ENCODE data around the gene CCL18.
"Not testable (repeated sequence)": the region's sequence is repeated elsewhere in the genome, so short reads cannot be mapped to it uniquely, and the experiment has no call there.

The CCL18 gene

DNA sequence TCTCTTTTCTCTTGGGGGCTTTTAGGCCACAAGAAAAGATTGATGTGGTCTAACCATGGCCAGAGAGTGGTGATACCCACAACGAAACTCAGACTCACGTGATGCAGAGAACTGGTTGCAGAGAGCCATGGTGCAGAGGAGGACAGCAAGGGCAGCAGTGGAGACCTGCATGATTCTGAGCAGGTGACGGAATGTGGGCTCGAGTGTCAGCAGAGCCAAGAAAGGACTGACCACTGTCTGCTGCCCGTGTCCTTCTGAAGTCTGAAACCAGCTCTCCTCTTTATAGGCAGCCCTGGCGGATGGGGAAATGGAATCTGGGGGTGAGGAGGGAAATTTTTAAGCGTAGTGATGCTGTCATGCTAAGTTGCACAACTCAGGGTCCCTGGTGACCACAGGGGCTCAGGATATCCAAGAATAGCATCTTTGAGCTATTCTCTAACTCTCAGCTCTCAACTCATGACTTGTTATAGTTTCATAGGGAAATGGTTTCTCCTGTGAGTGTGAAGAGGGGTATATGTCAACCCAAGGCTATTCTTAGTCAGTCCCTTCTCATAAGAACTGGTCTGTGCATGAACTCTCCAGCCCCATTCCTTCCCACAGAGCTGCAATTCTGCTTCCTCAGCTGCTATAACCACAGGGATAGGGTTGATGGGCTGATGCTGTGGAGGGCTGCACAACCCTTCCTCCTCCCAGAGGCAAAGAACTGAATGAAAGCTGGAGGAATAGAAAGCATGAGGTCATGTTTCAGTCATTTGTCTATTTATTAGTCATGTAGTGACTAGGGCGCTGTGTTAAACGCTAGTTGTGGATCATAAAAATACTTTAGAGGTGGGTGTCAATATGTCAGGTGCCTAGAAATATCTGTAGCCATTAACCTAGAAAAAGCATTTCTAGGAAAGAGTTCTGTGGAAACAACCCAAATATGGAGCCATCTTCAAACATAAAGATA is 26.1 kb downstream of the CCL18 start, which contains the start of gene CCL3:
CCL3 (minus strand) TSS at position 256 of the 949 bp plus-strand sequence; CDS start at position 171, 85 bp downstream.
- DNase-seq, result peak in 2 of 3 donors; percentile 69 to 72
- Histone ChIP-seq H3K4me3 (ENCODE audit: control insufficient read depth in 1 of 7, extremely low read depth in 1 of 7, insufficient read depth in 4 of 7, low read depth in 2 of 7, low read length in 6 of 7) (no peak within 1 kb of the TSS), H3K4me1 (ENCODE audit: control extremely low read depth in 1 of 4, control insufficient read depth in 4 of 4, insufficient read depth in 4 of 4, low read length in 3 of 4) (peaks cover 0 to 33% (median 22%) of the 10 kb centered on the region in 4 experiments), H3K36me3 (ENCODE audit: control insufficient read depth in 4 of 4, insufficient read depth in 4 of 4, low read length in 3 of 4) (no peaks in the 10 kb centered on the region), H3K27ac (ENCODE audit: insufficient read depth in 1 of 2, low read depth in 1 of 2, low read length in 2 of 2, poor library complexity in 1 of 2, severe bottlenecking in 2 of 2) (no peak within 1 kb of the TSS), H3K9me3 (ENCODE audit: control extremely low read depth in 1 of 5, control insufficient read depth in 4 of 5, insufficient read depth in 2 of 5, low read depth in 1 of 5, low read length in 4 of 5) (no peaks in the 10 kb centered on the region), H3K27me3 (replicated peaks in 2 of 5; ENCODE audit: control insufficient read depth in 4 of 5, insufficient read depth in 5 of 5, low read length in 4 of 5) (no peaks in the 10 kb centered on the region)
- 71% methylated on average over 5 of the region's 9 CpGs for WGBS (ENCODE audit: insufficient coverage)
- ChIA-PET CTCF (interaction anchor here (1.3 kb wide), 1 partner anchor 42 kb away, joined by 4 read pairs; no protein-coding TSS in a partner anchor), POLR2A (no interaction called here)

DNA sequence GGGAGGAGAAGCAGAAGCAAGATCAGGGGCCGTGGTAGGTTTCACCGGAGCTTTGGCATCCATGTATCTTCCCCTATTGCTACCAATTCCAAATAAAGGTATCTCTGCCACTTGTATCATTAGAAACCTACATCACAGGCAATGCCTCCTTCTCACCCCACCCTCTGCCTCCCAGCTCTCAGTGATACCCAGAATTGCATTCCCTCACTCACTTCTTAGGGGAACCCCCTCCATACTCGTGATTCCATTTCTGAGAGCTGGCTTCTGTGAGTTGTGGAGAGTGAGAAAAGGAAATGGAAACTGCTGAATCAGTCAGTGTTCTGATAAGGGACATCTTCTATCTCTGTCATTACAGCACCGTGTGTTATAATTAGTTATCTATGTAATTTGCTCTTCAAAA is 28.2 kb downstream of the CCL18 start:
- no peaks in the 10 kb centered on the region for H3K27me3 ChIP-seq (replicated peaks in 2 of 5; ENCODE audit: control insufficient read depth in 4 of 5, insufficient read depth in 5 of 5, low read length in 4 of 5)
- DNase-seq, result peak in 2 of 3 donors; percentile 26 to 38
- H3K27ac ChIP-seq (ENCODE audit: insufficient read depth in 1 of 2, low read depth in 1 of 2, low read length in 2 of 2, poor library complexity in 1 of 2, severe bottlenecking in 2 of 2), result no peak overlapping the region
- no peak overlapping the region for H3K4me3 ChIP-seq (ENCODE audit: control insufficient read depth in 1 of 7, extremely low read depth in 1 of 7, insufficient read depth in 4 of 7, low read depth in 2 of 7, low read length in 6 of 7)
- ChIA-PET CTCF (interaction anchor here (1.3 kb wide), 1 partner anchor 21 kb away, joined by 4 read pairs; no protein-coding TSS in a partner anchor), POLR2A (no interaction called here)
- no peaks in the 10 kb centered on the region for H3K36me3 ChIP-seq (ENCODE audit: control insufficient read depth in 4 of 4, insufficient read depth in 4 of 4, low read length in 3 of 4)
- no peaks in the 10 kb centered on the region for H3K9me3 ChIP-seq (ENCODE audit: control extremely low read depth in 1 of 5, control insufficient read depth in 4 of 5, insufficient read depth in 2 of 5, low read depth in 1 of 5, low read length in 4 of 5)
- H3K4me1 ChIP-seq (ENCODE audit: control extremely low read depth in 1 of 4, control insufficient read depth in 4 of 4, insufficient read depth in 4 of 4, low read length in 3 of 4), result peaks cover 0 to 27% (median 14%) of the 10 kb centered on the region in 4 experiments
- WGBS (ENCODE audit: insufficient coverage), result 73% methylated on average over 3 of the region's 4 CpGs

DNA sequence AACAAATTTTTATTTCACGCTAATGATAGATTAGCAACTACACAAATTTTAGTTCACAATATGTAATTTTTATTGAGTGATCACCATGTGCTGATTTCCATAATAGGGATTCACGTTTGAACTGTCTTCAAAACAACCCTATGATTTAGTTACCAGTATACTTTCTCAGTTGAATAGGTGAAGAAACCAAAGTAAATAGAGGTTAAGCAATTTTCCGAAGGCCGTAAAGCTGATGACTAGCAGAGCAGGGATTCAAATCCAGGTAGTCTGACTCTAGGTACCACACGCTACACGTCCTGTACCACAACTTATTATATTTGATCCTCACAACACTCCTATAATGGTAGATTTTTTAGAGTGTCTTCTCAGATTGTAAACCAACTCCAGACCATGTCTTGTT is 28.6 kb downstream of the CCL18 start:
- DNase-seq; H3K9me3 ChIP-seq (ENCODE audit: control extremely low read depth in 1 of 5, control insufficient read depth in 4 of 5, insufficient read depth in 2 of 5, low read depth in 1 of 5, low read length in 4 of 5); H3K27me3 ChIP-seq (replicated peaks in 2 of 5; ENCODE audit: control insufficient read depth in 4 of 5, insufficient read depth in 5 of 5, low read length in 4 of 5); H3K36me3 ChIP-seq (ENCODE audit: control insufficient read depth in 4 of 4, insufficient read depth in 4 of 4, low read length in 3 of 4); POLR2A ChIA-PET; H3K27ac ChIP-seq (ENCODE audit: insufficient read depth in 1 of 2, low read depth in 1 of 2, low read length in 2 of 2, poor library complexity in 1 of 2, severe bottlenecking in 2 of 2); CTCF ChIA-PET; H3K4me3 ChIP-seq (ENCODE audit: control insufficient read depth in 1 of 7, extremely low read depth in 1 of 7, insufficient read depth in 4 of 7, low read depth in 2 of 7, low read length in 6 of 7): not testable (repeated sequence)
- peaks cover 0 to 27% (median 14%) of the 10 kb centered on the region in 4 experiments for H3K4me1 ChIP-seq (ENCODE audit: control extremely low read depth in 1 of 4, control insufficient read depth in 4 of 4, insufficient read depth in 4 of 4, low read length in 3 of 4)
- 100% methylated on average over 2 of the region's 6 CpGs for WGBS (ENCODE audit: insufficient coverage)

DNA sequence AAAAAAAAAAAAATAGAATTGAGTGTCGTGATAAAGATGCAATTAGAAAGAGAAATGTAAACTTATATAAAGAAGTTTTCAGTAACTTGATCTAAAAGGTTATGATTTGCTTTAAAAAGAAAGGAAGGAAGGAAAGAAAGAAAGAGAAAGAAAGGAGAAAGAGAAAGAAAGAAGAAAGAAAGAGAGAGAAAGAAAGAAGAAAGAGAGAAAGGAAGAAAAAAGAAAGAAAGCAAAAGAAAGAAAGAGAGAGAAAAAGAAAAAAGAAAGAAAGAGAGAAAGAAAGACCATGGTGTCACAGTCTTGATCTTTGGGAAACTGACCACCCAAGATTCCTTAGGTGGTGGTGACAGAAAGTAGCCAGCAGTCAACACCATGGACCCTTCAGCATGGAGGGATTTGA is 30.2 kb downstream of the CCL18 start:
- H3K27me3 ChIP-seq (replicated peaks in 2 of 5; ENCODE audit: control insufficient read depth in 4 of 5, insufficient read depth in 5 of 5, low read length in 4 of 5), result no peaks in the 10 kb centered on the region
- H3K4me3 ChIP-seq (ENCODE audit: control insufficient read depth in 1 of 7, extremely low read depth in 1 of 7, insufficient read depth in 4 of 7, low read depth in 2 of 7, low read length in 6 of 7), result no peak overlapping the region
- DNase-seq, result no peak
- no CpG with 5 or more reads among the region's 1 CpG for WGBS (ENCODE audit: insufficient coverage)
- ChIA-PET CTCF (no interaction called here), POLR2A (no interaction called here)
- H3K36me3 ChIP-seq (ENCODE audit: control insufficient read depth in 4 of 4, insufficient read depth in 4 of 4, low read length in 3 of 4), result no peaks in the 10 kb centered on the region
- peaks cover 0 to 20% (median 13%) of the 10 kb centered on the region in 4 experiments for H3K4me1 ChIP-seq (ENCODE audit: control extremely low read depth in 1 of 4, control insufficient read depth in 4 of 4, insufficient read depth in 4 of 4, low read length in 3 of 4)
- H3K27ac ChIP-seq (ENCODE audit: insufficient read depth in 1 of 2, low read depth in 1 of 2, low read length in 2 of 2, poor library complexity in 1 of 2, severe bottlenecking in 2 of 2), result no peak overlapping the region
- no peaks in the 10 kb centered on the region for H3K9me3 ChIP-seq (ENCODE audit: control extremely low read depth in 1 of 5, control insufficient read depth in 4 of 5, insufficient read depth in 2 of 5, low read depth in 1 of 5, low read length in 4 of 5)

DNA sequence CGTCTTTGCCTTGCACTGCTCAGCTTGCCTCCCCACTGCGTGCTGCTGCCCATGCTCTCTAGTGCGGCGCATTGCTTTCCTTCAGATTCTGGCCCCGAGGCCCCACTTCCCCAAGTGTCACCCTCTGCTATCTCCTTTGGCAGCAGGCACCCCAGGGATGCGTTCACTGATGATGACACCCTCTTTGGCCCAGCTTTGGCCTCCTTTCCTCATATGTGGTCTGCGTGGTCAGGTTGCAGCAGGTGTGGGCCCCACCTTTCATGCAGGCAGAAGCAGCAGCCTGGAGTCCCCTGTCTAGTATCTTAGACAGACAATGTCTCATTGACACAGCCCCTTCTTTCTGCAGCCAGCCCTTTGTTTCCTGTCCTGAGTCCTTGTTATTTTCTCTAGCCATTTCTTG is 30.7 kb downstream of the CCL18 start:
- CTCF ChIA-PET, result no interaction called here
- DNase-seq, result peak in 1 of 3 donors; percentile 15
- POLR2A ChIA-PET, result no interaction called here
- H3K9me3 ChIP-seq (ENCODE audit: control extremely low read depth in 1 of 5, control insufficient read depth in 4 of 5, insufficient read depth in 2 of 5, low read depth in 1 of 5, low read length in 4 of 5), result no peaks in the 10 kb centered on the region
- no peak overlapping the region for H3K4me3 ChIP-seq (ENCODE audit: control insufficient read depth in 1 of 7, extremely low read depth in 1 of 7, insufficient read depth in 4 of 7, low read depth in 2 of 7, low read length in 6 of 7)
- H3K27ac ChIP-seq (ENCODE audit: insufficient read depth in 1 of 2, low read depth in 1 of 2, low read length in 2 of 2, poor library complexity in 1 of 2, severe bottlenecking in 2 of 2), result no peak overlapping the region
- H3K27me3 ChIP-seq (replicated peaks in 2 of 5; ENCODE audit: control insufficient read depth in 4 of 5, insufficient read depth in 5 of 5, low read length in 4 of 5), result no peaks in the 10 kb centered on the region
- H3K4me1 ChIP-seq (ENCODE audit: control extremely low read depth in 1 of 4, control insufficient read depth in 4 of 4, insufficient read depth in 4 of 4, low read length in 3 of 4), result peaks cover 0 to 15% (median 11%) of the 10 kb centered on the region in 4 experiments
- 97% methylated on average over 7 of the region's 7 CpGs for WGBS (ENCODE audit: insufficient coverage)
- no peaks in the 10 kb centered on the region for H3K36me3 ChIP-seq (ENCODE audit: control insufficient read depth in 4 of 4, insufficient read depth in 4 of 4, low read length in 3 of 4)

DNA sequence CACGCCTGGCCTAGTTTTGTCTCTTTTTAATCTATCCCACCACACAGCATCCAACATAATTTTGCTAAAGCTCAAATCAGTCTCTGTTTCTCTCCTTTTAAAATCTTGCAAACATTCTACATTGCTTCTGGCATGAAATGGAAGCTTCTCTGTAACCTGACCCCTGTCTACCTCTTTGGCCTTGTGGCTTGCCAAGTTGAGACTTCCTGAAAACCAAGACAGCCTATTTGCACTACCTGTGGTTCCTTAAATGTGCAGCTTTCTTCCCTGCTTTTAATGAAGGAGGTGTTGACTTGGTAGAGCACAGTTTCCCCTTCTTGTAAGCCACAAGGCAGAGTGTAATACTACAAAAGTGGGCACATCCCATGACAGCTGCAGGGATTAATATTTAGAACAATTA is 31.9 kb downstream of the CCL18 start:
- Histone ChIP-seq H3K9me3 (ENCODE audit: control extremely low read depth in 1 of 5, control insufficient read depth in 4 of 5, insufficient read depth in 2 of 5, low read depth in 1 of 5, low read length in 4 of 5) (no peaks in the 10 kb centered on the region), H3K36me3 (ENCODE audit: control insufficient read depth in 4 of 4, insufficient read depth in 4 of 4, low read length in 3 of 4) (no peaks in the 10 kb centered on the region), H3K4me1 (ENCODE audit: control extremely low read depth in 1 of 4, control insufficient read depth in 4 of 4, insufficient read depth in 4 of 4, low read length in 3 of 4) (peaks cover 0 to 5% (median 2%) of the 10 kb centered on the region in 4 experiments), H3K27me3 (replicated peaks in 2 of 5; ENCODE audit: control insufficient read depth in 4 of 5, insufficient read depth in 5 of 5, low read length in 4 of 5) (no peaks in the 10 kb centered on the region), H3K4me3 (ENCODE audit: control insufficient read depth in 1 of 7, extremely low read depth in 1 of 7, insufficient read depth in 4 of 7, low read depth in 2 of 7, low read length in 6 of 7) (no peak overlapping the region), H3K27ac (ENCODE audit: insufficient read depth in 1 of 2, low read depth in 1 of 2, low read length in 2 of 2, poor library complexity in 1 of 2, severe bottlenecking in 2 of 2) (no peak overlapping the region)
- POLR2A ChIA-PET, result no interaction called here
- DNase-seq, result peak in 1 of 3 donors; percentile 21
- 100% methylated on average over 1 of the region's 1 CpG for WGBS (ENCODE audit: insufficient coverage)
- CTCF ChIA-PET, result interaction anchor here (1.0 to 1.4 kb wide), 4 partner anchors 17 to 78 kb away, joined by 3 to 4 read pairs (median 3); partner anchors contain the start of gene CCL23

DNA sequence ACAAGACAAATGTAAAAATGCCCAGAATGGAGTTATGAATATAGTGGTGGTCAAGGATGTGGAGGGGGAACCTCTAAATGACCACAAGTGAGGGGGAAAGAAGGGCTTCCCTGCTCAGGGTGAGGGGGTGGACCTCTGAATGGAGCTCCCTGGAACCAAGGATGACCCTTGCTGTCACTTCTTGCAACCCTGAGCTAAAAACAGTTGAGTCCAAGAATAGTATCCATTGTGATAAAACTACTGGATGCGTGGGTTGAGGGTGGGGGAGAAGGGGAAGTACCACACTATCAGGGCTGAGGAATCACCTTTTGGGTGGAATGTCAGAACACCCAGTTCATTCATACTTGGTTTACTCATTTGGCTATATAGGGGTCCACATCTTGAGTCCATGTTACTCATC is 34.9 kb downstream of the CCL18 start:
- ChIA-PET CTCF (interaction anchor here (1.4 to 1.6 kb wide), 2 partner anchors 26 to 94 kb away, joined by 3 to 4 read pairs; no protein-coding TSS in a partner anchor), POLR2A (interaction anchor here (1.0 kb wide), 1 partner anchor 23 kb away, joined by 5 read pairs; no protein-coding TSS in a partner anchor)
- WGBS (ENCODE audit: insufficient coverage), result no CpG with 5 or more reads among the region's 1 CpG

More for the DNA sequence above, 34.9 kb downstream of the CCL18 start:
- H3K9me3 ChIP-seq (ENCODE audit: control extremely low read depth in 1 of 5, control insufficient read depth in 4 of 5, insufficient read depth in 2 of 5, low read depth in 1 of 5, low read length in 4 of 5); DNase-seq; H3K27me3 ChIP-seq (replicated peaks in 2 of 5; ENCODE audit: control insufficient read depth in 4 of 5, insufficient read depth in 5 of 5, low read length in 4 of 5); H3K27ac ChIP-seq (ENCODE audit: insufficient read depth in 1 of 2, low read depth in 1 of 2, low read length in 2 of 2, poor library complexity in 1 of 2, severe bottlenecking in 2 of 2); H3K4me3 ChIP-seq (ENCODE audit: control insufficient read depth in 1 of 7, extremely low read depth in 1 of 7, insufficient read depth in 4 of 7, low read depth in 2 of 7, low read length in 6 of 7); H3K36me3 ChIP-seq (ENCODE audit: control insufficient read depth in 4 of 4, insufficient read depth in 4 of 4, low read length in 3 of 4): not testable (repeated sequence)
- H3K4me1 ChIP-seq (ENCODE audit: control extremely low read depth in 1 of 4, control insufficient read depth in 4 of 4, insufficient read depth in 4 of 4, low read length in 3 of 4), result peaks cover 5 to 13% (median 9%) of the 10 kb centered on the region in 4 experiments

All from common myeloid progenitor, CD34-positive (primary cell).